GM18498 (cell line): ENCODE measurements around the gene FOXR2.
A peak's percentile ranks its signal among the peaks of the same experiment; 100 is the strongest.

Source experiments
- ATAC-seq: cut with Tn5 transposase; IDR thresholded peaks from one replicate; pipeline ENCODE4 v1.9.1; 2021; ENCODE audit warnings: mild to moderate bottlenecking, moderate library complexity; ENCODE audit not compliant: unreplicated experiment

FOXR2 gene, protein sequence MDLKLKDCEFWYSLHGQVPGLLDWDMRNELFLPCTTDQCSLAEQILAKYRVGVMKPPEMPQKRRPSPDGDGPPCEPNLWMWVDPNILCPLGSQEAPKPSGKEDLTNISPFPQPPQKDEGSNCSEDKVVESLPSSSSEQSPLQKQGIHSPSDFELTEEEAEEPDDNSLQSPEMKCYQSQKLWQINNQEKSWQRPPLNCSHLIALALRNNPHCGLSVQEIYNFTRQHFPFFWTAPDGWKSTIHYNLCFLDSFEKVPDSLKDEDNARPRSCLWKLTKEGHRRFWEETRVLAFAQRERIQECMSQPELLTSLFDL

DNA sequence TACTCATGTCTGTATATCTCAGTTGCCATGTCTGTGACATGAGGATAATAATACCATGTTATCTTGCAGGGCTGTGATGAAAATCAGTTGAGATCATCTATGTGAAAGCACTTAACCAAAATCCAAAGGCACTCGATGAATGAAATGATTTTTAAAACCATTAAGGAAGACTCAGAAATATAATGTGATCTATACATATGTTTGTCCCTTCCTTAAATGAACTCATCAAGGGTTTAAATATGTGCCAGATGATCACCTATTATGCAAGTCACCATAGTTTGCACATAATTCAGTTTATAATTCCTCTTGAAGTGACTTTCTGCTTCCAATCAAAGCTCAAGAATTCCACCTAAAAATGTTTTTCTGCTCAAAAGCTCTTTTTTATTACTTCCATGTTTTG lies at the start of gene FOXR2:
Gene FOXR2, plus strand, starts transcription at position 301 of the 400 bp plus-strand sequence. CDS start 312 bp downstream, outside the sequence.
- ATAC-seq: no peak

DNA sequence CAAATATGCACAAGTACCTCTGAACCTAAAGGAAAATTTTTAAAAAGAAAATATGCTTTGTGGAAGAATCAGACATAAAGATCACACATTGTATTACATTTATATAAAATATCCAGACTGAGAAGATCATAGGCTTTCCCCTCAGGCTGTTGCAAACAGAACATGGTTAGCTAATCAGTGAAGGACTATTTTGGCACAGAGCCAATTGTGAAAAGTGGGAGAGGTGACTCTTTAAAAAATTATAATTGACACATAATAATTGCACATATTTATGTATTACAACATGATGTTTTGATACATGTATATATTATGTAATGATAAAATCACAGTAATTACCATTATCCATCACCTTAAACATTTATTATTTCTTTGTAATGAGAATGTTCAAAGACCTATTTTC lies 44.1 kb upstream of the FOXR2 start:
- no peak for ATAC-seq

DNA sequence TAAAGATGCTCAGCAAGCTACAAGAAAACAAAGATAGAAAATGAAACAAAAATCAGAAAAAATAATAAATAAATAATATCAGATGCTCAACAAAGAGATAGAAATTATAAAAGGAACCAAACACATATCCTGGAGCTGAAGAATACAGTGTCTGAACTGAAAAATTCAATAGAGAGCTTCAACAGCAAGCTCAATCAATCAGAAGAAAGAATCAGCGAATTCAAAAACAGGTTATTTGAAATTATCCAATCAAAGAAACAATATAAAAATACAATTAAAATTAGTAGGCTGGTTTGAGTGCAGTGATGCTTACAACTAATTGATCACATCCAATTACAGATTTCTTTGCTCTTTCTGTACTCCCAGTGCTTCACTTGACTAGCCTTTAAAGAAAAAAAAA lies 40.8 kb upstream of the FOXR2 start:
- ATAC-seq: no peak

DNA sequence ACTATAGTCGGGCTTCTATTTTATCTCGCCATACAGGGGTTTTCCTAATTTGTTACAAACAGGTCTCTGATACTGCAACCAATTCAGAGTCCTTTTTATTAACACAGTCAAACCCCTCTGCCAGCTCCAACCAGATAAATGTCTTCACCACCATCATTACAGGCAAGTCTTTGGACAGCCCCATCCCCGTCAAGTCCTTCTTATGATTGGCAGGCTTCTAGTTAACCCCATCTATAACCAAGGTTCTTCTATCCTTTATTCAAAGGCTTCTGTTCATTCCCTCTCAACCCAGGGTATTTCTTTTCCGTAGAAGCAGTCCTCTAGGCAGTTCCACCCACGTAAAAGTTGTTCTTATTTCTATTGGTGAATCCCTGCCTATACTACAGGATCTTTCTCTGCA lies 29.9 kb upstream of the FOXR2 start:
- no peak for ATAC-seq

DNA sequence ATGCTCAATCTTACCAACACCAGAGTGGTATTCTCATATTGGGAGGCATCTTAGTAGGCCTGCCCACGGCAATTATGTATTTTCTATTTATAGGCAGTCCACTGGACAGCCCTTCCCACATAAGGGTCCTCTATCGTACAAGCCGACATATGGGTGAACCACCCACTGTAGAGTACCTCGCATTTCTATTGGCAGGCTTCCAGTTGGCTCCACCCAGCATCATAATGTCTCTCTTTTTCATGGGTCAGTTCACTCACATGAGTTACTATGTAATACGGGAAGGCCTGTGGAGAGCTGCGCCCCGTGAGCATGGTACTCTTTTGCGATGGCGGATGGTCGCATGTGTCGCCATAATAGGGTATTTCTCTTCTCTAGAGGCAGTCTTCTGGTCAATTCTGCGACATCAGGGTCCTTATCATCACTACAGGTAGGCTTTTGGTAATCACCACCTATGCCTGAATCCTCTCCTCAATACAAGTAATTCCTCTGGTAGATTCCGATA lies 29.4 kb upstream of the FOXR2 start:
- ATAC-seq: no peak

DNA sequence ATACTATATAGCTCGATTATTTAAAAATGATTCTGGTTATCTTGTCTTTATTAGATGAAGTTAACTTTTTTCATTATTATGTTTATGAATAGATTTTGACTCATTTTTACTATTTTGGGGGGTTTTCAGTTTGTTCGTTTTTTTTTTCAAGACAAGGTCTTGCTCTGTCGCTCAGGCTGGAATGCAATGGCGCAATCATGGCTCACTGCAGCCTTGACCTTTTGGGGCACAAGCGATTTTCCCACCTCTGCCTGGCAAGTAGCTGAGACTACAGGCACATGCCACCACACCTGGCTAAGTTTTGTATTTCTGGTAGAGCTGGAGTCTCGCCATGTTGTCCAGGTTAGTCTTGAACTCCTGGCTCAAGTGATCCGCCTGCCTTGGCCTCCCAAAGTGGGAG lies 24.9 kb upstream of the FOXR2 start:
- ATAC-seq: no peak

DNA sequence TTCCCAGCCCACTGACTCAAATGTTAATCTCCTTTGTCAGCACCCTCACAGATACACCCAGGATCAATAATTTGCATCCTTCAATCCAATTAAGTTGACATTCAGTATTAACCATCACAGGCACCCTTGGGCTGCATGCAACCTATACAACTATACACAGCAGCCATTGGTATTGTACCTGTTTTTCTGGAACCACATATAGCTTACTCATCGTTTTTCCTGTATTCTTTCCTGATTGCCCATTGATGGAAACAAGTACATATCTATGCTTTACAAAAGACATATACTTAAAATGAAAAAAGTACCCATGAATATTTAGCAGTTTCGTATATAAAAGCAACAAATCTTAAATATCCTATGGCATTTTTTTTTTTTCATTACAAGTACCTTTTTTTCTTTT lies 3.7 kb upstream of the FOXR2 start:
- ATAC-seq: no peak

DNA sequence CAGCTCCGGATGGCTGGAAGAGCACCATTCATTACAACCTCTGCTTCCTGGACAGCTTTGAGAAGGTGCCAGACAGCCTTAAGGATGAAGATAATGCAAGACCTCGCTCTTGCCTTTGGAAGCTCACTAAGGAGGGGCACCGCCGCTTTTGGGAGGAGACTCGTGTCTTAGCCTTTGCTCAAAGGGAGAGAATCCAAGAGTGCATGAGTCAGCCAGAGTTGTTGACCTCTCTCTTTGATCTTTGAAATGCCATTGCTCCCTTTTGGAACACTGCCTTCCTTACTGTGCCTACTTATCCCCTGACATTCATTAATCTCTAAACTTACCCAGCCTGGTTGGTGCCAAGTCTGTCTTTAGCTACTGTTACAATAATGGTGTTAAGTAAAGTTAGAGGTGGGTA lies 1.2 kb downstream of the FOXR2 start:
- no peak for ATAC-seq

DNA sequence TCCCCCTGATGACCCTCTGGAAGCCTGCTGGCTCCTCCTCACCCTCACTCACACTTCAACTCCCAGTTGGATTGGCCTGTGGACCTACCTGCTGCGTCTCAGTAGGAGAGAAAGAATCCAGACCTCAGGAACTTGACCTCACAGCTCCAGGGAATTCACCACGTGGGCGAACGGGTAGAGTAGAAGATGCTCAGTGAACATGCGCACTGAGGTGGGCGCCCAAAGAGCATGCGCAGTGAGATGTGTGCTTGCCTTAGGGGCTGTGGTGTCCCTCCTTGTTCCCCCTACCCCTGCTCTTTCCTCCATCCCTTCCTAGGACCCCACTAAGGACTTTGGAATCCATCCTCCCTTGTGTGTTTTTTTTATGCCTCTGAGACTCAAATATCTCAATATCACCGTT lies 12.9 kb downstream of the FOXR2 start:
- ATAC-seq: no peak

DNA sequence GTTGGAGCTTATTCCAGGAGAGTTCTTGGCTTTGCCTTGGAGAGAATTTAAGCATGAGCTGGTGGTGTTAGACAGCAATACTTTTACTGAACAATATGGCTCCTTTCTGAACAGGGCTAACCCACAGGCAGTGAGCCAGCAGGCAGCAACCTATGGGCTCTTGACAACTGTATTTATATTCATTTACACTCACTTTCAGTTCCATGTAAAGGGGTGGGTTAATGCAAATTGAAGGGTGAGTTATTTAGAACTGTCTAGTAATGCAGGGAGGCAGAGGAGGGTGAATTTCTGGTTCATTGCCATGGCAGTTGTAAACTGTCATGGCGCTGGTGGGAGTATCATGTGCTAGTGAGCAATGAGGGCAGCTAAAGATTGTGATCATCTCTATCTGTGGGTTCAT lies 15.7 kb downstream of the FOXR2 start:
- peak; percentile 54 for ATAC-seq

DNA sequence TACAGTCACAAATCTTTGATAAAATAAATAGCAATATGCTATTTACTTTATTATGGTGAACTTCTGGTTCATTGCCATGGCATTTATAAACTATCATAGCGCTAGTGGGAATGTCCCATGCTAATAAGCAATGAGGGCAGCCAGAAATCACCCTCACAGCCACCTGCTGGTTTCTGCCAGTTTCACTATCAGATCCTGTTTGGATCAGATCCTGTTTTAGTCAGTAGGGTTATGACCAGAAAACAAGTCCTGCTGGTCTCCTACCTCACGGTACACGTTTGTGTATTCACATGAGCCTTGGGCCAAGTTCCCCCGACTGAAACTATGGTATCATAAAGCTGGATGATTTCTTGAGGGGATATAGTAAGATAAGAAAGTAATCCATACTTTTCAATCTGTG lies 17.7 kb downstream of the FOXR2 start:
- ATAC-seq: peak; percentile 81

DNA sequence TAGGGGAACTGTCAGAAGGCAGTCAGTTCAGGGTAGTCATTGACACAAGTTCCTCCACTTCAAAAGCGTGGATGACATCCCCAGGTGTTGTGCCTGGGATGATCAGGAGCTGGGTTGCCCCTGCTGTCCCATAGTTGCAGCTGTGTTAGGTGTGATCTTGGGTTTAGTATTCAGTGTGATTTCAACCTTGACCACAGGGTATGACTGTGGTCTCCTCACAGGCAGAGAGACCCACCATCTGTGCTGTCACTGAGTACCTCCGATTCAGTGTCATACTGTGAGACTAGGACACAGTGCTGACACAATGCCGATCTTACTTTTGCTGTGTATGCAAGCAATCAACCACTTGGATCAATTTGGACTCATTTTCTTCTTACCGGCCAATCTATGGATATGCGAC lies 25.2 kb downstream of the FOXR2 start:
- ATAC-seq: peak; percentile 55

DNA sequence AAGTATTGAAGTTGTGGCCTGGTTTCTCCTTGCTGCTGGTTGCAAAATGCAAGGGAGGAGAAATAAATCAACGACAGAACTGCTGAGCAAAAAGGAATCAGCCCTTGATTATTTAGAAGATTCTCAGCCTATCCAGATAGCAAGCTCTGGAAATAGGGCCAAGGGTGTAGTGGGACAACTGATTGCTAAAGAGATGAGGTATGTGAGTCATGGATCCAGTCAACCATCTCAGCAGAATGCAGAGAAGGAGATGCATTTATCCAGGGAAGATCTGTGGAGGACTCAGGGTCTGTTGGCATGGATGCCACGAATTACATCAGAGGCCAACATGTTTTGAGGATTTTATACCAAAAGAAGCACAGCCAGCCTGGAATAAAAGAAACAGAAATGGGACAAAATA lies 36.7 kb downstream of the FOXR2 start:
- ATAC-seq: no peak

DNA sequence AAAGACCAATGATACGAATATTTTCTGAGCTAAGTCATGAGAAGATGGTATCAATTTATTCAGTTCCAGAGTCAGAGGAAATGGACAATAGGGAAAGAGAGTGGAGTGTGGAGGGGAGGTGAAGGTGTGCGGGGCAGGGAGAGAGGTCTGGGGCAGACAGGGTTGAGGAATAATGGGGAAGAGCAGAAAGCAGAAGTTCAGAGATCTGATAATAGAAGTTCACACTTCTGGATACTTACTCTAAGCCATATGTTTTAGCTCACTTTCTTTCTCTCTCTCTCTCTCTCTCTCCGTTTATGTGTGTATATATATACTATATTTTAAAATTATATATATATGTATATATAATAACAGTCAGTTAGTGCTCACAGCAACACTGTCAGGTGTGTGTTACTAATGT lies 40.4 kb downstream of the FOXR2 start:
- no peak for ATAC-seq

DNA sequence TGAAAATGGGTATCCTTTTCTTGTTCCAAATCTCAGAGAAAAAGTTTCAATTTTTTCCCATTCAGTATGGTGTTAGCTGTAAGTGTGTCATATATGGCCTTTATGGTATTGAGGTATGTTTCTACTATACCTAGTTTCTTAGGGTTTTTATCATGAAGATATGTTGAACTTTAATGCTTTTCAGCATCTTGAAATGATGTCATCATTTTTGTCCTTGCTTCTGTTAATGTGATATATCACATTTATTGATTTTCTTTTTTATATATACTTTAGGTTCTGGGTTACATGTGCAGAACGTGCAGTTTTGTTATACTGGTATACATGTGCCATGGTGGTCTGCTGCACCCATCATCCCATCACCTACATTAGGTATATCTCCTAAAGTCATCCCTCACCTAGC lies 44.9 kb downstream of the FOXR2 start:
- no peak for ATAC-seq
